NT2/D1 (cell line): ENCODE measurements around the gene MECR.

Source experiments
- SUZ12 ChIP-seq: IDR thresholded peaks from 2 replicates; pipeline ENCODE4 v1.6.1; 2011; ENCODE audit not compliant: insufficient read length, insufficient read depth; ENCODE audit errors: extremely low read depth
- YY1 ChIP-seq: IDR thresholded peaks from 2 replicates; pipeline ENCODE4 v1.6.1; 2011; ENCODE audit not compliant: insufficient read length, insufficient read depth

- TF ChIP-seq YY1 (no peak), SUZ12 (no peak)
Observed at GRCh38 chr1:29256979-29257804, 26.5 kb upstream of the MECR start.
